NCI-H146 (cell line): ENCODE data around the gene PHIP.

Source experiments
- DNase-seq: peaks from one replicate; lab custom pipeline; 2025; lab: John Stamatoyannopoulos, UW

PHIP gene

DNA sequence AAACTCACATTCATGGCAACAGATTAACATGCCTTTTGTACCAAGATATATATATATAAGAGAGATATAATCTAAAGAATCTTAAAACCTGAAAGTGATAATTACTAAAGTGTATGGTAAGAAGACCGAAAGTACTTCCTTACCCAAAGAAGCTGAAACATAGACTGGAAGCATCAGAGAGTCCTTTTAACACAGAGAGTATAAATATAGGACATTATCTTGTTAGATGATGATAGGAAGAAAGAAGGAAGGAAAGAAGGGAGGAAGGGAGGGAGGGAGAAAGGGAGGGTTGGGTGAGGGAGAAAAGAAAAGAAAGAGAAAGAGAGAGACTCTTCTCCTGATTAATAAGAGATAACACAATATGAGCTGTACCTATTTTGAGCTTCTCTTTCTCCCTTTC is 68.2 kb downstream of the PHIP start:
- no peak for DNase-seq

DNA sequence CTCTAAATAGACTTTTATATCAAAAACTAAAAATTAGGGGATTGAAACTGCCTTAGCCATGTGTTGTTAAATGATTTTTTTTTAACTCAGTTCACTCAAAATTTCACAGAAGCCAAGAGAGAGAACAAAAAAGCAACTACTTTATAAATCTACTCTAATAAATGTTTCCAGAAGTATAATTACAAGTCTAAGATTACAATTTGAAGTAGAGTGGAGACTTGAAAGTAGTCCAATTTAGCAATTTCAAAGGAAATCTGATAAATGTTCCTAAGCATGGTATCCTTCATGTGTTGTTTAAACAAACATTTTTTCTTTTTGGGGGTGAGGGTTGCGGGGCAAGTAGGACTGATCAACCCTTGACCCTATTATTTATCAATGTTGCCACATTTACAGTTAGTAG is 72.6 kb downstream of the PHIP start:
- DNase-seq = no peak

DNA sequence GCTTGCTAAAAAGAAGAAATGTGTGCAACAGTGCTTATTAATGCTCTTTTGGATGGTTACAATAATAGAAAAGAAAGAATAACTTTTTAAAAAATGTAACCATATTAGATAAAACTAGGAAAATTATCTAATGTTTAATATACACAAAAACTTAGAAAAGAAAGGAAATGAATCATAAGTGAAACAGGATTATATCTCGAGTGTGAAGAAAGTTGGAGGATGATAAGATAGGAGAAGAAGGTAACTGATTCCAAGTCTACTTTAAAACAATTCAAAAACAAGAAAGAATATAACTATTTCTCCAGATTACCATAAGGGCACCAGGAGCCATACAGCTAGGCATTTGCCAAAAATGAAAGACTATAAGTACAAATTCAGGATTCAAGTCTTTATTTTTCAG is 73.0 kb downstream of the PHIP start:
- no peak for DNase-seq

DNA sequence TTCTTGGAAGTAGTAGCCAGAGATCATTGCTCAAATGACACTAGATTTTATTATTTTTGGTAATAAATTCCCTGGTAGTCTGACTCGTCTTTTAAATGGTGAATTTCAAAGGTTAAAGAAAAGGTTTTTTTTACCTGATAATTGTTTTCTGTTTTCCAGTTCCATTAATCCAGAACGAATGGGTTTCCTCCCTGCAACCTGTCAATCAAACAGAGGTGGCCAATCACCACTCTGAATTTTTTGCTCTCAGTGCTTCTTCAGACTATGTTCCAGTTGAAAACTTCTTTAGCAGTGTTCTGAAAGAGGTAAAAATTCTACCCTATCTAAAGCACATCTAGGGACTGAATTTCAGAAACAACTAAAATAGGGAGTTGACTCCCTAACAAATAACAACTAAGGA is 73.8 kb downstream of the PHIP start:
- DNase-seq = no peak

DNA sequence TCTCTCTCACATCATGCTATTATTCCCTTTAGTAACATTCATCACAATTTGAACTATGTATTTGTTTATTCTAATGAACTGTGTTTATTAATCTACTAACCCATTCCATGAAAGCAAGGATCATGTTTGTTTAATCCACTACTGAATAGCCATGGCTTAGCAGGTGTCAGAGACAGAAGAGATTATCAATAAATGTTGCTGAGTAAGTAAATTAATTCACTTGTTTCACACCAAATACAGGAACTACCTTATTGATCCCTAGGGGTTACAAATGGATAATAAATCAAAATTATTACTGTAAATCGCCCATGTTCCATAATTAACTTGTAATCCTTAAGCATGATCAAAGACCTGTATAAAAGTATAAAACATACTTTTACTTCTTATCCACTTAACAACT is 76.6 kb downstream of the PHIP start:
- DNase-seq = no peak

DNA sequence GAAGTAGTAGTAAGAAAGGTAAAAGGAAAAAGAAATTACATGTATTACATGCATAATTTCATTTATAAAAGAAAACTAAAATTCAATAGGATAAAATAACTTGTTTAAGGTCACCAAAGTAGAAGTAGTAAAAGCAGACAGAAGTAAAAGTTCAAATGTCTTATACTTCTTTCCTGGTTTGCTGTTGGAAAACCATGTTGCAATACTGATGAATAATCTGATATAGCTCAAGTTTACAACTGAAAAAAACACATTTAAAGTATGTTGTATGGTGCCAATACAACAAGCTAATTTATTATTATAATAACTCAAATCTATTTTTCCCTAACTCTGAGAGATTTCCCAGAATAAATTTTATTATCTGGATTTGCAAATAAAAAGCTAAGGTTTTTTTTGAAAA is 78.3 kb downstream of the PHIP start:
- no peak for DNase-seq

DNA sequence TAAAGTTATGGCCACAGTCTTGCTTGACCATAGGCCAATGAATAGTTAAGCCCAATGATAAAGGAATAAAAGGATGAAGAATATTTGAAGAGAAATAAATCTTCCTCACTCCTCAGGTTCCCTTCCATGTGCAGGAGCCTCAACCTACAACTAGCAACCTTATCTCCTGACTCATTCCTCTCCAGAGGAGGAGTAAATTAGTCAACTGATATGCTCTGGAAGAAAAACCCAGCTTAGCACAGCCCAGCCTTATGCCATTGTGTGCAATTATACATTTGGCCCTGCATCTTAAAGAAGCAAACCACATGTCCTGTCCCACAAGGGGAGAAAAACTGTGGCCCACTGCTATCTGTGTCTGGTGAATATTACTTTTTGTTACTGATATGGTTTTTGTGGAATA is 82.1 kb downstream of the PHIP start:
- DNase-seq = no peak

DNA sequence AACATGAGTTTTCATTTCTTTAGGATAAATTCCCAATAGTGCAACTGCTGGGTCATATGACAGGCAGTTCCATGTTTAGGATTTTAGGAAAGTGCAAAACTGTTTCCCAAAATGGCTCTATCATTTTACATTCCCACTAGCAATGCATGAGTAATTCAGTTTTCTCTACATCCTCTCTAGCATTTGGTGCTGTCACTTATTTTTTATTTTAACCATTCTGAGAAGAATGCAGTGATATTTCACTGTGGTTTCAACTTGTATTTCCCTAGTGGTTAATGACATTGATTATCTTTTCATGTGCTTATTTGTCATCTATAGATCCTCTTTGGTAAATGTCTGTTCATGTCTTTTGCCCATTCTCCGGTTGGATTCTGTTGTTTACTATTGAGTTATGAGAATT is 82.7 kb downstream of the PHIP start:
- no peak for DNase-seq

DNA sequence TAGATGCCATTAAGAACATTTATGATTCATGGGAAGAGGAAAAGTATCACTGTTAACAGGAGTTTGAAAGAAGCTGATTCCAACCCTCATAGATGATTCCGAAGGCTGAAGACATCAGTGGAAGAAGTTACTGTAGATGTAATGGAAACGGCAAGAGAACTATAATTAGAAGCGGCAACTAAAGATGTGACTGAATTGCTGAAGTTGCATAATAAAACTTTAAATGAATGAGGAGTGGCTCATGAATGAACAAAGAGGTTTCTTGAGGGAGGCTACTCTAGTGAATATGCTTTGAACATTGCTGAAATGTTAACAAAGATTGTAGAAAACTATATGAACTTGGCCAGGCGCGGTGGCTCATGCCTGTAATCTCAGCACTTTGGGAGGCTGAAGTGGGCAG is 84.1 kb downstream of the PHIP start:
- no peak for DNase-seq

DNA sequence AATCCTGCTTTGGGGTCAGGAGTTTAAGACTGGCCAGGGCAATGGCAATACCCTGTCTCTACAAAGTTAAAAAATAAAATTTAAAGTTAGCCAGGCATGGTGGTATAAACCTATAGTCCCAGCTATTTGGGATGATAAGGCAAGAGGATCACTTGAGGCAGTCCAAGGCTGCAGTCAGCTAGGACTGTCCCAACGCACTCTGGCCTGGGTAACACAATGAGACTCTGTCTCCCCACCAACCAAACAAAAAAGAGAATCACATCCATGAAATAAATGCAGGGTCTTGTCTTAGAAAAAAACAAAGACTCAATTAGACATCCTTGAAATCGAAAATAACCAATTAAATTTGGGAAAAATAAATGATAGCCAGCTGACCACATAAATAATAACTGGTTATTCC is 88.9 kb downstream of the PHIP start:
- DNase-seq = no peak

DNA sequence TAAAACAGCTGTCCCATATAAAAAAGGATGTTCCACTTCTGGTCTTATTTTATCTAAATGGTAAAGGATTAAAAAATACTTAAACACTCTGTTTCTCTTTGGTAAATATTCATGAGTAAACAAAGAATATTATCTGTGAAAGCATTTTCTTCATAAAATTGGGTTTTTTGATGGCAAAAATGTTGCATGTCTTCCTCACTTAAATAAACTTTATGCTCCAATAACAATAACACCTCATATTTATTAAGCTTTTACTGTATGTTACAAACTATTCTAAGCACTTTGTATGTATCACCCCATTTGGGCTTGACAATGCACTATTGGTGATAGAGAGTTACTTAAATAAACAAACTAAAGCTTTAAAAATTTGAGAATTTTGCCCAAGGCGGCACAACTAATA is 91.9 kb downstream of the PHIP start:
- no peak for DNase-seq

DNA sequence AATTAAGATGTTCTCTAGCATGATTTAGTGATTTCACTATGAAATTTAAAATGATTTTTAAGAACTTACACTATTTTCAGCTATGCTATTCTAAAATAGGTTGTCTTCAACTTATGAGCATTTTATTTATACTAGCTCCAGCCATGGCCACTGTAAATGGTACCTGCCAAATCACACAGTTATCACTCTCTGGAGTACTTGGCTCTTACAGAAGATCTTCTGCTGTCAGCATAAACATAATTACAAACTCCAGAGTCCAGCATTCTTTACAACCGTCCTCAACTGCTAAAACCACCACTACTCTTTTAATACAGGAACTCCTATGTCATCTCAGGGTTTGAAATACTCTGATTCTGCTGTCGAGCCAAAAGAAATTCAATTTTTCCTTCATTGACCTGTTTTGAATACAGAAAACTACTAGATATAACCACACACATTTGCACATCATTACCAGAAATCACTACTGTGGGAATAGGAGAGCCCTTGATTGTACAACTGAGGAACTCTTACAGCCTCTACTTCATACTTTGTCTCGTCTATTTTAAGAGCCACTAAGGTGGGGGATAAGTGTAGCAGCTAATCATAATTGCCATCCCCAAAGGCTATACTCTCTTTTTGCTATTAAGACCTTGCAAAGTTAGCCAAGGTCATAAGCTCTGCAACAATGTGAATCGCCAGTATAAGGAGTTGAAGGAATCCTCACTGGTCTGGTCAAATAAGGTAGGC is 93.7 kb downstream of the PHIP start:
- no peak for DNase-seq

DNA sequence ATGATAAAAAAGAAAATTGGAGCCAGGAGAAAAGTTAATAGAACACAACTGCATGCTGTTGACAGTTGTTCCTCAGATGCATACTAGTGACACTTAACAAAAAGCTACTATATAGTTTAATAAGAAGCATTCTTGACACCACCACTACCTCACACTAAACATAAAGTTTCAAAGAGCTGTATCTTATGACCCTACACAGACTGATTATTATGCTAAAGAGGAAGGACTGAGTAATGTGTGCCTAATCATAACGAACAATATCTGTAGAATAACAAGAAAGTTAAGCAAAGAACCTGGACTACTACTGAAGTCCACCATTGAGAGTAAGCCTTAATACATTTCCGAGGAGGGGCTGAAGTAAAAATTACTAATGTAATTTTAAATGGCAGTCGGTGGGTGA is 110.9 kb downstream of the PHIP start:
- DNase-seq = no peak

DNA sequence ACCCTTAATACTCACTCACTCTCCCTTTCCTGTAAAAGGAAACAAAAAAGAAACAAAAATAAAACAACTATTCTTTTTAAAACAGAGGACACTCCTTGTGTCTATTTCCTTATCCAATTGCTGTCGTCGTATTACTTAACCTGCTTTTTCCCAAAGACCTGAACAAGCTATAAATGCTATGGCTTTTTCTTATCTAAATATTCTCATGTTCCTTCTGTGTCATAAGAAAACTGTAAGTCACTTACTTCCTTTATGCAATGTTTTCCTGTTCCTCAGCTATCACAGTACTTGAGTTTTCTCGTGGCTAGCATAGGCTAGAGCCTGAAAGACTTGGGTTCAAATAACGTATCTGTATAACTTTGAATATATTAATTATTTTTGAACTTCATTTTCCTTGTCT is 111.5 kb downstream of the PHIP start:
- DNase-seq = no peak

DNA sequence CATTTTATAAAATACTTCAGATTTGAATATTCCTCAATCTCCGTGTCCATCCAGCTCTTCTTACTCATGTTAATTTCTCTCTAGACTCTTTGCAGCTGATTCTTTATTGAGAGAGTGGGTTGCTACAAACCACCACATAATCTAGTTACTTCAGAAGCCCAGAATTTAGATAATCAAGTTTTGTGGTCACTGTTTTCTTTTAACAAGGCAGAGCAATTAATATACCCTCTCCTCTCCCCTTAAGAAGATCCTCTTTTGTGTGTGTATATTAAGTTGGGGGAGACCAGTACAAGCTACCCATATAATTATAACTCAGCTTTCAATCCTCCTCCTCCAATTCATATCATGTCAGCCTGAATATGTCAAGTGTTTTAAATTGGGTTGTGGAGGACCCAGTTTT is 115.6 kb downstream of the PHIP start:
- no peak for DNase-seq

DNA sequence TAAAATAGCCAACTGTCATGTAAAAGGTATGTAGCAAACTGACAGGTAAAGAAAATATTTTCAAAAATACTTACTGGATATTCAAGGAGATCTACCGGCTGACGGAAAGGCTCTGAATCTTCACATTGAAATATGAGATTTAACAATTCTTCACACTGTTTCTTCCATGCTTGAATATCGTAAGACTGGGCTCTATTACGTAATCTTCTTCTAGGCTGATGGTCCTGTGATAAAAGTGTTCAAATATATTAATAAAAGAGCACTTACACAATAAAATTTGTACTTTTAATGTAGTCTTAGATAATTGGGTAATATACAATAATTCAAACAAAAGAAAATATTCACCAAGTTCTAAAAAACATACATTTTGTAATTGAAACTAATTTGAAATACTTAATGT is 123.3 kb downstream of the PHIP start:
- no peak for DNase-seq

DNA sequence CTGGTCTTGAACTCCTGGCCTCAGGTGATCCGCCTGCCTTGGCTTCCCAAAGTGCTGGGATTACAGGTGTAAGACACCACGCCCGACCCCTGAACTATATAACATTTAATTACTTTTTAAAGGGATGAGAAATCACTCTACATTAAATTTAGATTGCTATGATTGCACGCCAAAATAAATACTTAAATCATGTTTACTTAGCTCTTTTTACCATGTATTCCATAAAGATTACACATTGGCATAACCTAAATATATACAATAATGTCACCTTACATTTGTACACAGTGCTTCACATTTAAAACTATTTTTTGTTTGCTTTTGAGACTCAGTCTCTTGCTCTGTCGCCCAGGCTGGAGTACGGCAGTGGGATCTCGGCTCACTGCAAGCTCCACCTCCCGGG is 124.3 kb downstream of the PHIP start:
- no peak for DNase-seq

DNA sequence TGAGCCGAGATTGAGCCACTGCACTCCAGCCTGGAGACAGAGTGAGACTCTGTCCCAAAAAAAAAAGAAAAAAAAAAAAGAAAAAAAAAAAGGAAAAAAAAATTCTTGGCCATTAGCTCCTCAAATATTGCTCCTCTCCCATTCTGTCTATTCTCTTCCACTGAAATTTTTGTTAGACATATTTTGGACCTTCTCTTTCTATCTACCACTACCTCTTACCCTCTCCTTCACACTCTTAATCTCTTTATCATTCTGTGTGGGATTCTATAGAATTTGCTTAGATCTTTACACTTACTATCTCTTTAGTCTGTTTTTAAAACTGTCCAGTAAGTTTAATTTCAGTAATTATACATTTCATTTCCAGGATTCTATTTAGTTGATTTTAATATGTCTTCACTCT is 125.7 kb downstream of the PHIP start:
- DNase-seq = no peak

DNA sequence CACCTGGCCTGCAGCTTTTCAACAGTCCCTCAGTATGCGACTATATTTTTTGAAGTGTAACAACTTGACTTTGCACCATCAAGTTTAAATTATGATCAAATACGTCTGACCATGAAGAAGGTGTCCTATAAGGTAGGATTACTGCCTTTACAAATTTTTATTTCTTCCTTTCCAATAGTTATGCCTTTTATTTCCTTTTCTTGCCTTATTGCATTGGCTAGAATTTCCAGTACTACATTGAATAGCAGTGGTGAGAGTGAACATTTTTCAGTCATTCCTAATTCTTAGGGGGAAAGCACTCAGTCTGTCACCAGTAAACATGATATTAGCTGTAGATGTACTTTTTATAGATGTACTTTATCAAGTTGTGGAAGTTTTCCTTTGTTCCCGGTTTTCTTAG is 129.3 kb downstream of the PHIP start:
- DNase-seq = no peak

DNA sequence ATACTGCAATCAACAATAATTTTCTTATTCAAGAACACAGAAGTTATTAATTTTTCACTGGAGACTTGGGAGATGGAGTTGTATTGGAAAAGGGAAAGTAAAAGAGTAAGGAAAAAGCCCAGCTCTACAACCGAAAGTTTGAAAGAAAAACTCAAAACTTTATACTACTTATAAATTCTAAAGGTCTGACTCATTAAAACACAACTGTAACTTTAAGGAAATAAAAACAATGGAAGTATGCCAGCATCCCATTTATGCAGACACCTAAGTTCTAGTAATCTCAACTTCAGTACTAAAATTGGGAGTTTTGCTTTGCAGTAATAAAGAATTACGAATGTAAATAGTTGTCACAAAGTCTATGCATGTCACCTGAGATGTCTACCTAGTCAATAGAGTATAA is 130.1 kb downstream of the PHIP start:
- DNase-seq = no peak

DNA sequence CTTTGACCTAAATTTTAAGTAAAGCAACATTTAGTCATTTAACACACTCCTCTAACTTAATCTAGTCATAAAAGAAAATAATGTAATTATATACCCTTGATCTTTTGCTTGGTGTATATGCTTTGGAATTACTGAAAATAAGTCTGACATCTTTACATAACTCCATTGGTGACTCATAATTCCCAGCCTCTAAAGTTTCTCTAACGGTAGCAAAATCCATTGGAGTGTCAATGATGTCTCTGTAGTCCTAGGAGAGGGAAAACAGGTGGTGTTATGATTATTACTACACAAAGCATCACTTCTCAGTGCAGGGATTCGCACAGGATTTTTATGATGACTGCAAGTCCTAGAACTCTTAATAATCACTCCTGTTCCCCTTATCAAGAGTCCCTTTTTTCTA is 130.5 kb downstream of the PHIP start:
- no peak for DNase-seq

DNA sequence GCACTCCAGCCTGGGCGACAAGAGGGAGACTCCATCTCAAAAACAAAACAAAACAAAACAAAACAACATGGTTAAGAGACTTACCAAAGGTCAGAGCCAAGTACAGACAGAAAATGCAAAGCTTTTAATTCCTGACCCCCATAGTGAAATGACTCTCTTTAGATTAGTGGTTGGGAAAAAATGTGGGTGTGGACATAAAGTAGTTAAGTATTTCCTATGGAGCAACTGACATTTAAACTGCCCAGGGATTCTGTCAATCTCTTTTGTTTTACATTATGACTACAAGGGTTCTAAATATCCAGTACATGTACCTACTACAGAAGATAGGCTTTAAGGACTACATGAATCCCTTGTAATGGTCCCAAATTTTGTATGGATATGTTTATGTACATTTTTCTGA is 135.6 kb downstream of the PHIP start:
- no peak for DNase-seq

DNA sequence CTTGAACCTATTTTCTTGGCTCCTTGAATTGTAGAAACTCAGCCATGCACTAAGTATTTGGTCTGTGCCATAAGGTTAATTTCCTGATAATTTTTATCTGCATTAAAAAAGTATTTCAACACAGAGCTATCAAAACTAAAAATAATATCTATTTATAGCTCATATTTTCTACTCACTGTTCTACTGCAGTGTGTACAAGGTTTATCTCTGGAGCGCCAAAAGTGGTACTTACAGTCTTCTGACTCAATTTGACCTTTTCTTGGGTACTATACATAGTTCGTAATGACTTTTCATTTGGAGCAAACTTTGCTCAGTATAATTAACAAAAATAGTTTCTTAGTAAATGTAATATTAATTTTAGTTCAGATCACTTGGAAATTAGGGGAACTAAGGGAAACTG is 141.5 kb downstream of the PHIP start:
- no peak for DNase-seq

DNA sequence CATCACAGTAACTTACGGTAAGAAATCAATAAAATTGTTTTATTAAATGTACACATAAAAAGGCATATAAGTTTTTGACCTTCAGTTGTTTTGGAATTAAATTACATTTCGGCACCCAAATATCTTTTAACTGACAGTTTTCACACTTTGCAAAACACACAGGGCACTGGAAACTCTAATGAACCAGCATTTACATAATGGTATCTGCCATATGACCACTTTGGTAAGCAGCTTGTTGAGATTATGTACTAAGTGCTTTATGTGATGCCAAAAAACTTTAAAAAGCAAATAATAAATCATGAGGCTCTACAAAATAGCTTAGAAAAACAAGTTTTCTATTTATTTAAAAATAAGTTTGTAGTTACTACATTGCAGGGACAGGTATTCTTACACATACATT is 142.5 kb downstream of the PHIP start:
- DNase-seq = no peak

DNA sequence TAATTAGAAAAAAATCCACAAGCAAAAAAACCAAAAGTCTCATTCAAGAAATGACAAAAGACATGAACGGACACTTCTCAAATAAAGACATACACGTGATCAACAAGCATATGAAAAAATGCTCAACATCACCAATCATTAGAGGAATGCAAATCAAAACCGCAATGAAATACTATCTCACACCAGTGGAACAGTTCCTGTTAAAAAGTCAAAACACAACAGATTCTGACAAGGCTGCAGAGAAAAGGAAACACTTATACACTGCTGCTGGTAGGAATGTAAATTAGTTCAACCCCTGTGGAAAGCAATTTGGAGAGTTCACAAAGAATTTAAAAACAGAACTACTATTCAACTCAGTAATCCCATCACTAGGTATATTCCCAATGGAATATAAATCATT is 152.7 kb downstream of the PHIP start:
- no peak for DNase-seq
